Activated CD4-positive, alpha-beta T cell treated with anti-CD3 and anti-CD28 coated beads for 36 hours (primary cell): ENCODE results near the gene ANKH. TPM values are rescaled to one million over a fixed set of nuclear protein-coding genes. Genes with fewer than 3 reads are reported as not detected.

Source experiments
- ATAC-seq: fragments of 200-7000 bp; cut with Tn5 transposase; one replicate; pipeline ENCODE4 v1.10.0; 2021; ENCODE audit warnings: mild to moderate bottlenecking, moderate library complexity
- CTCF ChIA-PET: fragments of 350-600 bp; sonication (Branson Sonifier 250); formaldehyde crosslinking; loops from one replicate; lab custom pipeline; 2021; ENCODE audit warnings: antibody characterized with exemption; lab: Charles Lee
- POLR2A ChIA-PET: fragments of 350-600 bp; sonication (Branson Sonifier 250); formaldehyde crosslinking; loops from one replicate; lab custom pipeline; 2021; ENCODE audit warnings: antibody characterized with exemption, inconsistent platforms; lab: Charles Lee
- DNase-seq: peaks from one replicate; pipeline ENCODE4 v3.0.0-alpha.2; 2020
- H3K27ac Mint-ChIP-seq: one replicate; pipeline ENCODE4 v1.8.0; 2021; ENCODE audit warnings: mixed read lengths
- H3K27me3 Mint-ChIP-seq: one replicate; pipeline ENCODE4 v1.8.0; 2021; ENCODE audit warnings: mixed read lengths
- H3K36me3 Mint-ChIP-seq: one replicate; pipeline ENCODE4 v1.8.0; 2021; ENCODE audit warnings: low read depth, mixed read lengths
- H3K4me1 Mint-ChIP-seq: one replicate; pipeline ENCODE4 v1.8.0; 2021; ENCODE audit warnings: mixed read lengths
- H3K4me3 Mint-ChIP-seq: one replicate; pipeline ENCODE4 v1.8.0; 2021; ENCODE audit warnings: mild to moderate bottlenecking, moderate library complexity, mixed read lengths
- H3K9me3 Mint-ChIP-seq: one replicate; pipeline ENCODE4 v1.8.0; 2021; ENCODE audit warnings: low read depth, mixed read lengths
- intact Hi-C, 2 experiments: fragments of 100-400 bp; cut with DNase I in 1 of 2; cut with micrococcal nuclease in 1 of 2; formaldehyde crosslinking; loops; one replicate each; pipeline versions ENCODE4 v1.14.2 to v1.15.1; 2022 to 2024; cut with DNase I, micrococcal nuclease
- total RNA-seq, 2 experiments: library from RNA; stranded (reverse); gene quantifications; one replicate each; pipeline ENCODE4 v1.2.3, GENCODE V29; 2021

Gene ANKH
- total RNA-seq, 2 experiments from 2014 or later, result 72.8 to 76.4 TPM

GRCh38 chr5:14771972-14772371 is 99.6 kb downstream of the ANKH start:
- H3K36me3 Mint-ChIP-seq, result peaks cover 8% of the 10 kb centered on the region
- intact Hi-C loops, result no loop called here
- H3K27ac Mint-ChIP-seq, result no peak overlapping the region
- no peak overlapping the region for H3K4me3 Mint-ChIP-seq
- no peaks in the 10 kb centered on the region for H3K27me3 Mint-ChIP-seq
- no peak for DNase-seq
- ChIA-PET CTCF (interaction anchor here (1.0 kb wide), 1 partner anchor 10 kb away, joined by 3 read pairs; no protein-coding TSS in a partner anchor), POLR2A (no interaction called here)
- ATAC-seq, result no peak
- no peaks in the 10 kb centered on the region for H3K9me3 Mint-ChIP-seq
- peaks cover 21% of the 10 kb centered on the region for H3K4me1 Mint-ChIP-seq

- intact Hi-C loops, result no loop called here
- ATAC-seq (no peak), DNase-seq (no peak)
- H3K27me3 Mint-ChIP-seq, result no peaks in the 10 kb centered on the region
- H3K27ac Mint-ChIP-seq, result no peak overlapping the region
- CTCF ChIA-PET, result no interaction called here
- H3K9me3 Mint-ChIP-seq, result no peaks in the 10 kb centered on the region
- POLR2A ChIA-PET, result no interaction called here
- no peak overlapping the region for H3K4me3 Mint-ChIP-seq
- H3K36me3 Mint-ChIP-seq, result peaks cover 14% of the 10 kb centered on the region
- H3K4me1 Mint-ChIP-seq, result peaks cover 20% of the 10 kb centered on the region
These were observed 100.4 kb downstream of the ANKH start for GRCh38 chr5:14771189-14771588.

GRCh38 chr5:14768508-14769365 is 102.8 kb downstream of the ANKH start:
- CTCF ChIA-PET, result interaction anchor here (0.6 to 1.2 kb wide), 2 partner anchors 26 to 189 kb away, joined by 3 to 4 read pairs; no protein-coding TSS in a partner anchor
- peaks cover 18% of the 10 kb centered on the region for H3K4me1 Mint-ChIP-seq

GRCh38 chr5:14767735-14768507 is 103.7 kb downstream of the ANKH start:
- POLR2A ChIA-PET, result no interaction called here
- peaks cover 18% of the 10 kb centered on the region for H3K4me1 Mint-ChIP-seq

More at GRCh38 chr5:14768508-14769365, 102.8 kb downstream of the ANKH start:
- DNase-seq, result no peak
- ATAC-seq, result no peak
- Mint-ChIP-seq H3K36me3 (peaks cover 14% of the 10 kb centered on the region), H3K27ac (no peak overlapping the region), H3K9me3 (no peaks in the 10 kb centered on the region), H3K27me3 (no peaks in the 10 kb centered on the region), H3K4me3 (no peak overlapping the region)
- POLR2A ChIA-PET, result no interaction called here
- intact Hi-C loops, result no loop called here

GRCh38 chr5:14767053-14767452 is 104.5 kb downstream of the ANKH start:
- no peak overlapping the region for H3K27ac Mint-ChIP-seq
- no peaks in the 10 kb centered on the region for H3K27me3 Mint-ChIP-seq
- DNase-seq (no peak), ATAC-seq (no peak)
- no peaks in the 10 kb centered on the region for H3K9me3 Mint-ChIP-seq
- H3K36me3 Mint-ChIP-seq, result peaks cover 14% of the 10 kb centered on the region
- ChIA-PET POLR2A (no interaction called here), CTCF (interaction anchor here (0.7 to 1.4 kb wide), 6 partner anchors 11 to 626 kb away, joined by 3 to 4 read pairs (median 4); no protein-coding TSS in a partner anchor)
- H3K4me1 Mint-ChIP-seq, result peaks cover 15% of the 10 kb centered on the region
- intact Hi-C loops, result no loop called here
- H3K4me3 Mint-ChIP-seq, result no peak overlapping the region

More at GRCh38 chr5:14767735-14768507, 103.7 kb downstream of the ANKH start:
- Mint-ChIP-seq H3K9me3 (no peaks in the 10 kb centered on the region), H3K27me3 (no peaks in the 10 kb centered on the region), H3K4me3 (no peak overlapping the region), H3K36me3 (peaks cover 14% of the 10 kb centered on the region), H3K27ac (no peak overlapping the region)
- peak; percentile 16 for ATAC-seq
- DNase-seq, result no peak
- CTCF ChIA-PET, result interaction anchor here (0.6 to 1.2 kb wide), 4 partner anchors 17 to 627 kb away, joined by 3 to 4 read pairs (median 4); no protein-coding TSS in a partner anchor
- intact Hi-C loops, result no loop called here

- peaks cover 15% of the 10 kb centered on the region for H3K4me1 Mint-ChIP-seq
- ChIA-PET POLR2A (no interaction called here), CTCF (interaction anchor here (0.8 to 1.4 kb wide), 5 partner anchors 10 to 118 kb away, joined by 3 to 4 read pairs (median 3); no protein-coding TSS in a partner anchor)
- intact Hi-C loops, result no loop called here
- peaks cover 14% of the 10 kb centered on the region for H3K36me3 Mint-ChIP-seq
- no peaks in the 10 kb centered on the region for H3K9me3 Mint-ChIP-seq
- H3K27ac Mint-ChIP-seq, result no peak overlapping the region
- no peak overlapping the region for H3K4me3 Mint-ChIP-seq
- DNase-seq (no peak), ATAC-seq (no peak)
- H3K27me3 Mint-ChIP-seq, result no peaks in the 10 kb centered on the region
These were observed 105.0 kb downstream of the ANKH start for GRCh38 chr5:14766584-14766983.

- peaks cover 12% of the 10 kb centered on the region for H3K4me1 Mint-ChIP-seq
- CTCF ChIA-PET, result interaction anchor here (1.4 kb wide), 1 partner anchor 38 kb away, joined by 4 read pairs; no protein-coding TSS in a partner anchor
- H3K4me3 Mint-ChIP-seq, result no peak overlapping the region
- H3K27me3 Mint-ChIP-seq, result no peaks in the 10 kb centered on the region
- peaks cover 14% of the 10 kb centered on the region for H3K36me3 Mint-ChIP-seq
- H3K9me3 Mint-ChIP-seq, result no peaks in the 10 kb centered on the region
- H3K27ac Mint-ChIP-seq, result no peak overlapping the region
- POLR2A ChIA-PET, result no interaction called here
- intact Hi-C loops, result no loop called here
- no peak for DNase-seq
- no peak for ATAC-seq
These were observed 106.0 kb downstream of the ANKH start for GRCh38 chr5:14765587-14765986.

- POLR2A ChIA-PET, result no interaction called here
- Mint-ChIP-seq H3K9me3 (no peaks in the 10 kb centered on the region), H3K4me1 (peaks cover 3% of the 10 kb centered on the region), H3K27me3 (no peaks in the 10 kb centered on the region), H3K4me3 (no peak overlapping the region), H3K36me3 (peaks cover 10% of the 10 kb centered on the region), H3K27ac (no peak overlapping the region)
- no peak for DNase-seq
- no peak for ATAC-seq
- intact Hi-C loops, result no loop called here
- CTCF ChIA-PET, result interaction anchor here (0.7 to 0.8 kb wide), 2 partner anchors 20 to 29 kb away, joined by 3 read pairs; no protein-coding TSS in a partner anchor
These were observed 108.9 kb downstream of the ANKH start for GRCh38 chr5:14762549-14763216.

- Mint-ChIP-seq H3K36me3 (peaks cover 2% of the 10 kb centered on the region), H3K4me1 (no peaks in the 10 kb centered on the region), H3K27me3 (no peaks in the 10 kb centered on the region), H3K9me3 (no peaks in the 10 kb centered on the region), H3K4me3 (no peak overlapping the region), H3K27ac (no peak overlapping the region)
- intact Hi-C loops, result no loop called here
- ChIA-PET POLR2A (no interaction called here), CTCF (interaction anchor here (0.9 kb wide), 1 partner anchor 243 kb away, joined by 3 read pairs; no protein-coding TSS in a partner anchor)
- DNase-seq, result no peak
- ATAC-seq, result no peak
These were observed 111.0 kb downstream of the ANKH start for GRCh38 chr5:14760548-14761002.

- ATAC-seq (no peak), DNase-seq (no peak)
- H3K9me3 Mint-ChIP-seq, result no peaks in the 10 kb centered on the region
- no peaks in the 10 kb centered on the region for H3K4me1 Mint-ChIP-seq
- no peaks in the 10 kb centered on the region for H3K27me3 Mint-ChIP-seq
- peaks cover 2% of the 10 kb centered on the region for H3K36me3 Mint-ChIP-seq
- no peak overlapping the region for H3K27ac Mint-ChIP-seq
- POLR2A ChIA-PET, result no interaction called here
- CTCF ChIA-PET, result interaction anchor here (0.9 to 1.6 kb wide), 3 partner anchors 33 to 243 kb away, joined by 3 to 4 read pairs (median 4); no protein-coding TSS in a partner anchor
- intact Hi-C loops, result no loop called here
- H3K4me3 Mint-ChIP-seq, result no peak overlapping the region
These were observed 111.6 kb downstream of the ANKH start for GRCh38 chr5:14759744-14760547.
